DND-41 (cell line): ENCODE results near the gene ATP6V0E1.
A peak's percentile ranks its signal among the peaks of the same experiment; 100 is the strongest.

Experiments used
- ATAC-seq: fragments of 200-7000 bp; cut with Tn5 transposase; 3 replicates; pipeline ENCODE4 v1.9.1; 2021; ENCODE audit warnings: low read depth; ENCODE audit not compliant: insufficient read depth
- DNase-seq: peaks from one replicate; pipeline ENCODE4 v3.0.0-alpha.2; 2020
- H2AFZ ChIP-seq: 2 replicates; pipeline ENCODE4 v1.6.0; 2012; ENCODE audit warnings: low read depth, low read length
- H3K27ac ChIP-seq: 2 replicates; pipeline ENCODE4 v1.5.1; 2012; ENCODE audit warnings: low read length, inconsistent platforms
- H3K27me3 ChIP-seq: fragments of 200-600 bp; sonication (generic); 2 replicates; pipeline ENCODE4 v1.6.0; 2012; ENCODE audit warnings: low read length, mild to moderate bottlenecking, inconsistent platforms; ENCODE audit not compliant: insufficient read depth, poor library complexity
- H3K36me3 ChIP-seq: 2 replicates; pipeline ENCODE4 v1.5.1; 2012; ENCODE audit warnings: low read length, inconsistent platforms; ENCODE audit not compliant: insufficient read depth
- H3K4me1 ChIP-seq: 2 replicates; pipeline ENCODE4 v1.5.1; 2012; ENCODE audit warnings: mild to moderate bottlenecking, low read length; ENCODE audit not compliant: insufficient read depth
- H3K4me2 ChIP-seq: 2 replicates; pipeline ENCODE4 v1.6.0; 2012; ENCODE audit warnings: mild to moderate bottlenecking, moderate library complexity, low read length, inconsistent platforms; ENCODE audit not compliant: insufficient read depth
- H3K4me3 ChIP-seq, 2 experiments: fragments of 200-600 bp in 1 of 2; shearing (Covaris generic) in 1 of 2; 2 replicates each; pipeline ENCODE4 v1.5.1; 2012 to 2016; ENCODE audit warnings: inconsistent platforms in 2 of 2, low read length in 2 of 2, mild to moderate bottlenecking in 2 of 2, low read depth in 1 of 2, moderate library complexity in 1 of 2
- H3K79me2 ChIP-seq: 2 replicates; pipeline ENCODE4 v1.6.0; 2012; ENCODE audit warnings: low read length, inconsistent platforms; ENCODE audit not compliant: insufficient read depth
- H3K9ac ChIP-seq: 2 replicates; pipeline ENCODE4 v1.6.0; 2012; ENCODE audit warnings: low read depth, mild to moderate bottlenecking, inconsistent platforms, low read length, moderate library complexity
- H3K9me3 ChIP-seq: 2 replicates; pipeline ENCODE4 v1.5.1; 2012; ENCODE audit warnings: low read length, moderate library complexity, mild to moderate bottlenecking, inconsistent platforms; ENCODE audit not compliant: insufficient read depth, severe bottlenecking
- H4K20me1 ChIP-seq: 2 replicates; pipeline ENCODE4 v1.6.0; 2012; ENCODE audit warnings: low read length; ENCODE audit not compliant: insufficient read depth
- CTCF ChIP-seq: IDR thresholded peaks from 2 replicates; pipeline ENCODE4 v1.5.1; 2012; ENCODE audit warnings: borderline replicate concordance, low read length, moderate library complexity, mild to moderate bottlenecking; ENCODE audit not compliant: poor library complexity, severe bottlenecking; ENCODE audit errors: extremely low read depth
- EZH2 ChIP-seq: IDR thresholded peaks from 3 replicates; pipeline ENCODE4 v1.6.1; 2012; ENCODE audit warnings: borderline replicate concordance, low read depth, mild to moderate bottlenecking, moderate library complexity, low read length, inconsistent platforms; ENCODE audit not compliant: severe bottlenecking

Gene ATP6V0E1

GRCh38 chr5:173055722-173055982 lies 72.1 kb downstream of the ATP6V0E1 start:
- Histone ChIP-seq H3K4me3 (peak overlapping the region; percentile 71 to 99; a peak in 3 of 4 replicates), H3K4me2 (peak overlapping the region; percentile 84), H3K27ac (peak overlapping the region; percentile 68), H3K4me1 (peaks cover 18% of the 10 kb centered on the region), H3K36me3 (no peaks in the 10 kb centered on the region; the same call in 1 of the 2 replicates), H3K27me3 (no peaks in the 10 kb centered on the region), H3K79me2 (peaks cover 31% of the 10 kb centered on the region), H3K9me3 (no peaks in the 10 kb centered on the region), H4K20me1 (peaks cover 8% of the 10 kb centered on the region), H3K9ac (peak overlapping the region; percentile 57), H2AFZ (peak overlapping the region; percentile 94)
- no peak for DNase-seq
- no peak for ATAC-seq
- TF ChIP-seq CTCF (no peak), EZH2 (no peak)

- peak within 1 kb of the TSS; percentile 71 to 99 for H3K4me3 ChIP-seq
- ATAC-seq = peak; percentile 79
- H3K9me3 ChIP-seq = no peaks in the 10 kb centered on the region
- H3K27ac ChIP-seq = peak within 1 kb of the TSS; percentile 77
- DNase-seq = peak; percentile 98
- H3K4me2 ChIP-seq = peak within 1 kb of the TSS; percentile 84
- H3K27me3 ChIP-seq = no peaks in the 10 kb centered on the region
- peak within 1 kb of the TSS; percentile 85 for H3K9ac ChIP-seq
- peaks cover 18% of the 10 kb centered on the region for H3K4me1 ChIP-seq
- no peaks in the 10 kb centered on the region; the same call in 1 of the 2 replicates for H3K36me3 ChIP-seq
- no peak for TF ChIP-seq CTCF
- peaks cover 8% of the 10 kb centered on the region for H4K20me1 ChIP-seq
- peak within 1 kb of the TSS; percentile 94 for H2AFZ ChIP-seq
- H3K79me2 ChIP-seq = peaks cover 36% of the 10 kb centered on the region
Observed at GRCh38 chr5:173055983-173056782, 72.6 kb downstream of the ATP6V0E1 start, which contains the start of gene CREBRF. CREBRF (plus strand) TSS chr5:173056352; CDS start chr5:173080776, 24,424 bp downstream.

- ATAC-seq (peak; percentile 54), DNase-seq (no peak)
- no peaks in the 10 kb centered on the region; the same call in 1 of the 2 replicates for H3K36me3 ChIP-seq
- peak overlapping the region; percentile 71 to 99; a peak in 3 of 4 replicates for H3K4me3 ChIP-seq
- H2AFZ ChIP-seq = peak overlapping the region; percentile 85
- H3K9ac ChIP-seq = peak overlapping the region; percentile 85
- no peaks in the 10 kb centered on the region for H3K27me3 ChIP-seq
- TF ChIP-seq EZH2 (no peak), CTCF (no peak)
- peaks cover 8% of the 10 kb centered on the region for H4K20me1 ChIP-seq
- peaks cover 41% of the 10 kb centered on the region for H3K79me2 ChIP-seq
- H3K4me1 ChIP-seq = peaks cover 18% of the 10 kb centered on the region
- peak overlapping the region; percentile 65; the same call in 1 of the 2 replicates for H3K27ac ChIP-seq
- H3K4me2 ChIP-seq = peak overlapping the region; percentile 84
- H3K9me3 ChIP-seq = no peaks in the 10 kb centered on the region
Observed at GRCh38 chr5:173056783-173057061, 73.2 kb downstream of the ATP6V0E1 start.
